Neuron (in vitro differentiated cells): ENCODE results near the gene TMEM54.

Source experiments
- H2AFZ ChIP-seq: one replicate; pipeline ENCODE4 v1.6.1; 2013; ENCODE audit warnings: low read depth, mild to moderate bottlenecking, inconsistent platforms, low read length, moderate library complexity
- H3K27me3 ChIP-seq: one replicate; pipeline ENCODE4 v1.6.1; 2013; ENCODE audit warnings: low read length; ENCODE audit not compliant: insufficient read depth
- H3K36me3 ChIP-seq: one replicate; pipeline ENCODE4 v1.6.1; 2013; ENCODE audit warnings: low read length; ENCODE audit not compliant: insufficient read depth
- H3K4me1 ChIP-seq: one replicate; pipeline ENCODE4 v1.6.1; 2013; ENCODE audit warnings: low read length; ENCODE audit not compliant: insufficient read depth
- H3K4me3 ChIP-seq: 2 replicates; pipeline ENCODE4 v1.5.1; 2013; ENCODE audit warnings: mild to moderate bottlenecking, low read length, moderate library complexity
- H3K9me3 ChIP-seq: one replicate; pipeline ENCODE4 v1.6.1; 2013; ENCODE audit warnings: low read length

TMEM54 gene

GRCh38 chr1:32867671-32868070 is 33.5 kb downstream of the TMEM54 start:
- Histone ChIP-seq H3K36me3 (peaks cover 18% of the 10 kb centered on the region), H3K4me1 (peaks cover 21% of the 10 kb centered on the region), H3K9me3 (no peaks in the 10 kb centered on the region), H2AFZ (no peak overlapping the region), H3K4me3 (no peak overlapping the region), H3K27me3 (no peaks in the 10 kb centered on the region)

DNA sequence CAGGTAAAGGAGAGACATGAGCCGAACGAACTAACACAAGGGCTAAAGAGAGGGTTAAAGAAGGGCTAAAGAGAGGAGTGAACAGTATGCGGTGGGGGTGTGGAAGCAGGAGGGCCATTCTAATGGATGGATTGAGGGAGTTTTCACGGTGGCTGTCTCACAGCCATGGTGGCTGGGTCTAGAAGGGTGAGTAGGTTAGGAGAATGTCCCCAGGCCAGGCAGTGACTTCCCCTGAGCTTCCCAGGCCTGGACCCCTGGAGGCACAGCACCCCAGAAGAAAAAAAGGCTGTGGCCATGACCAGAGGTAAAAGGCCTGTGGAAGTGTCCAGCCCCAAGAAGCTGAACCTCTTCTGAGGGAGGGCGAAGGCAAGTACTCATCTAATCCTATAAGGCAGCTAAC is 34.0 kb downstream of the TMEM54 start:
- Histone ChIP-seq H3K27me3 (no peaks in the 10 kb centered on the region), H3K9me3 (no peaks in the 10 kb centered on the region), H3K4me1 (peaks cover 19% of the 10 kb centered on the region), H3K36me3 (peaks cover 23% of the 10 kb centered on the region), H2AFZ (no peak overlapping the region), H3K4me3 (no peak overlapping the region)

DNA sequence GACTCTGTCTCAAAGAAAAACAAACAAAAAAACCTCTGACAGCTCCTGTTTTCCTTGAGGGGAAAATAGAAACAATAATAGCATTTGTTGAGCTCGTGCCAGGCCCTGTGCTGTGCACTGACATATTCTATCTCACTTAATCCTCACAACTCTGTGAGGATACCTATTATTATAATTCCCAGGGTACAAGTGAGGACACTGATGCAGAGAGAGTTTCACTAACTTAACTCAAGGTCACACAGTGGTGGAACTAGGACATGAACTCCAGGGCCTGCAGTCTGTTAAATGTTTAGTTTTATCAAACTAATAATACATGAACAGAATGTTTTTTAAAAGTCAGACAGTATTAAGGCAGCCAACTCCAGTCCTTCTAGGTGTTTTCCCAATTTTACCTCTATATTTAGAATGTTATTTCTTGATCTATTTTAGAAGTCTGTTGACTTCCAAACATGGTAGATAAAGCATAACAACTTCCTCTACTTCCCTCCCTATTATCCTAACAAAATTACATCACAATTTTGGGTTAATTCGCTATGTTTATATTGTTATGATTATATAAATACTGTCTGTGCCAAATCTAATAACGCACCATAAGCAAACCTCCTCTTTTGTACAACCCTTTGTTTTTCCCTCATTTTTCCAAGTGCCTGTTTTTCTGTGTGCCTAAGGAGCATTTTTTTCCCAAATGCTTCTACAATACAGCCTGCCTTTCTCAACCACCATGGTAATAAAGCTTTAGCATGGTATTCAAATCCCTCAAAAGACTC is 35.4 kb downstream of the TMEM54 start:
- Histone ChIP-seq H3K36me3 (peaks cover 30% of the 10 kb centered on the region), H3K9me3 (no peaks in the 10 kb centered on the region), H2AFZ (no peak overlapping the region), H3K4me3 (no peak overlapping the region), H3K4me1 (peaks cover 9% of the 10 kb centered on the region), H3K27me3 (no peaks in the 10 kb centered on the region)

DNA sequence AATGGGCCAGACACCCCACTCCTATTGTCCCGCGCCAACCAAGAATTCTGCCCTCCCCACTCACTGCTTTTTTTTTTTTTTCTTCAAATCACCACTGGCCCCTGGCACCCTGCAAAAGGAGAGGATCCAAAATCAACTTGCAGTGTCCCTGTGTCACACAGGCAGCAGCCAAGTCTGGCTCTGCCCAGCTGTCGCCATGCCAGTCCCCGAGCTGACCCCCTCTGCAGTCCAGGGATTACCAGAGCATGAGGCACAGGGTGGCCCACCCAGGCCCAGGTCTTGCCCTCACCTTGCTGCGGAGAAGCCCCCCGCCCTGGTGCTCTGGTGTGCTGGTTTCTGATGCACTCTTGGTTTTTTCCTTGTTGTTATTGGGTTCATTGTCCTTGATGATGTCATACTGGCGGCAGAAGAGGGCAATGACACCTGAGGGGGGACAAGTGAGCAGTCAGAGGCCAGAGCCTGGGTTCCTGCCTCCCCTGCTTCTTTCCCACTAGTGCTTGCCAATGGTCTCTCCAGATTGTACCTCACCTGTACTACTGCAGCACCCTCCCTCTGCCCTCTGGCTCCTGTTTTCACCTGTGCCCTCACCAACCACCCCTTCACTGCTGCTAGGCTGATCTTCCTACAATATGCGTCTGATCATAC is 36.7 kb downstream of the TMEM54 start:
- peaks cover 31% of the 10 kb centered on the region for H3K36me3 ChIP-seq
- H2AFZ ChIP-seq, result no peak overlapping the region
- H3K27me3 ChIP-seq, result no peaks in the 10 kb centered on the region
- no peak overlapping the region for H3K4me3 ChIP-seq
- no peaks in the 10 kb centered on the region for H3K9me3 ChIP-seq
- H3K4me1 ChIP-seq, result no peaks in the 10 kb centered on the region

GRCh38 chr1:32863881-32864245 is 37.3 kb downstream of the TMEM54 start:
- H3K4me3 ChIP-seq, result no peak overlapping the region
- H3K27me3 ChIP-seq, result no peaks in the 10 kb centered on the region
- H3K36me3 ChIP-seq, result peaks cover 31% of the 10 kb centered on the region
- H3K4me1 ChIP-seq, result no peaks in the 10 kb centered on the region
- no peaks in the 10 kb centered on the region for H3K9me3 ChIP-seq
- H2AFZ ChIP-seq, result no peak overlapping the region

- Histone ChIP-seq H3K4me1 (no peaks in the 10 kb centered on the region), H3K4me3 (no peak overlapping the region), H3K36me3 (peaks cover 31% of the 10 kb centered on the region), H2AFZ (no peak overlapping the region), H3K27me3 (no peaks in the 10 kb centered on the region), H3K9me3 (no peaks in the 10 kb centered on the region)
Observed at GRCh38 chr1:32863218-32863880, 37.8 kb downstream of the TMEM54 start.

DNA sequence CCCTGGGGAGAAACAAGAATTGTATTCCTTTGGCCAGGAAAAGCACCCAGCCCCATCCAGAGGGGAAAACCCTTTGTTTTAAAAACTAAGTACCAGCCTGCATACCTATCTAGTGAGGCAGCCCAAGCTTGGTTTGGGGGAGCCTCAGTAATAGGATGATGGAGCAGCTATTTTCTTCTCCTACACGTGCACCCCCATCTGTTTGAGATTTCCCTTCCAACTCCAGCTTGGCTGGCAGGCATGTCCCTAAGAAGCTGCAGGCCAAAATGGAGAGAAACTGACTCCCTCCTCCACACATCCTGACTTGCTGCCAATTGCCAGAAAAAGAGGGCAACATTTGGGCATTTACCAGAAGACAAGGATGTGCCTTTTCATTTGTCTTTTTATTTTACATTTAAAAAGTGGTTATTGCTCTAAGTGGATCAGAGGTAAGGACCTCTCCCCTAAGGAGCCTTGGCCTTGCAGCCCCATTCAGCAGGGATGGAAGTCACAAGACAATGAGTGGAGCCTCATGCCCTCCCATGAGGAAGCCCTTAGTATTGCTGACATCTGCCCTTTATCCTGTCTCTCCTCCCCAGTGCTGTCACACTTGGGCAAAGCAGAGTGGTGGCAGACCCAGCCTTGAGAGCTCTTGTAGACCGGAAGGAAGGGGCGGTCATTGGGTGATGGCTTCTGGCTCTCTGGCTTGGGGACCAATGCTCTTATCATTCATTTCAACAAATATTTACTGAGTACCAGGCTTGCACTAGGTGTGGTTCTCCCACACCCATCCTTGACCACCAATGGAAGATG is 39.1 kb downstream of the TMEM54 start:
- Histone ChIP-seq H3K27me3 (no peaks in the 10 kb centered on the region), H3K4me3 (no peak overlapping the region), H3K4me1 (no peaks in the 10 kb centered on the region), H3K9me3 (no peaks in the 10 kb centered on the region), H2AFZ (no peak overlapping the region), H3K36me3 (peaks cover 36% of the 10 kb centered on the region)

GRCh38 chr1:32860566-32860965 is 40.6 kb downstream of the TMEM54 start:
- Histone ChIP-seq H3K36me3 (peaks cover 50% of the 10 kb centered on the region), H3K27me3 (no peaks in the 10 kb centered on the region), H3K4me3 (no peak overlapping the region), H3K9me3 (no peaks in the 10 kb centered on the region), H2AFZ (no peak overlapping the region), H3K4me1 (no peaks in the 10 kb centered on the region)

DNA sequence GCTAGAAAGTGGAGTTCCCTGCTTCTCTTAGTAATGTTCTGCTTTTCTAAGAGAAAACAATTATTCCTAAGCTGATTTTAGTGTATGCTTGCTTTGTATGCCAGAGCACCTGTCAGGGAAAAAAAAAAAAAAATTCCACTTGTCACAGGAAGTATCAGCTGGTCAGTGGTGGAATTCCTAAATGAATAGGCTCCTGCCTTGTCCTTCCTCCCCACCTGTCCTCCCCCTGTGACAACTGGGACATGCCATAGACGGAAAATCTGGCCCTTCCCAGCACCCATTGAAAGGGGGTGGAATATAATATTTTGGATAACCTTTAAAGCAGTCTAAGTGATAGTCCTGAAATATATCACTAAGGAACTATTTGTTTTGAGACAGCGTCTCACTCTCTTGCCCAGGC is 41.3 kb downstream of the TMEM54 start:
- Histone ChIP-seq H3K36me3 (peaks cover 57% of the 10 kb centered on the region), H3K27me3 (no peaks in the 10 kb centered on the region), H3K9me3 (no peaks in the 10 kb centered on the region), H3K4me1 (no peaks in the 10 kb centered on the region), H2AFZ (no peak overlapping the region), H3K4me3 (no peak overlapping the region)

DNA sequence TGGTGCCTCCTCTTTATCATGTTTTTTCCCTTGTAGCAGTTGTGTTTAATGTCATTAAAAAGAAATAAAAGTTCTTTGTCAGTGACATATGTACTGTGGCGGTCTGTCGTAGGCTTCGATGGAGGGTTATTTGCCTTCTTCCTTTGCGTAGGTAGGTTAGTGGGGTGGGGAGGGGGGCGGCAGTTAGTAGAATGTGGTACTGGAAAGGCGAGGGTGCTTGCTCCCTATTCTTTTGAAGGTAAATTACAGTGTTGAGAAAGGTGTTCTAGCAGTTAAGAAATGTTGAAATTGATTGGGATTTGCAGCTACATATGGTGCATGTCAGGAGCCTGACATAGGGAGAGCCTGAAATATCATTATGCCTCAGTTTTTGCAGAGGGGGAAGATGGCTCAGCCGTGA is 42.4 kb downstream of the TMEM54 start:
- H3K4me1 ChIP-seq, result no peaks in the 10 kb centered on the region
- H3K27me3 ChIP-seq, result no peaks in the 10 kb centered on the region
- H3K36me3 ChIP-seq, result peaks cover 56% of the 10 kb centered on the region
- H3K9me3 ChIP-seq, result no peaks in the 10 kb centered on the region
- H2AFZ ChIP-seq, result no peak overlapping the region
- no peak overlapping the region for H3K4me3 ChIP-seq

GRCh38 chr1:32858136-32858535 is 43.1 kb downstream of the TMEM54 start:
- no peaks in the 10 kb centered on the region for H3K9me3 ChIP-seq
- no peaks in the 10 kb centered on the region for H3K27me3 ChIP-seq
- H3K4me3 ChIP-seq, result no peak overlapping the region
- H3K36me3 ChIP-seq, result peaks cover 55% of the 10 kb centered on the region
- no peaks in the 10 kb centered on the region for H3K4me1 ChIP-seq
- no peak overlapping the region for H2AFZ ChIP-seq

DNA sequence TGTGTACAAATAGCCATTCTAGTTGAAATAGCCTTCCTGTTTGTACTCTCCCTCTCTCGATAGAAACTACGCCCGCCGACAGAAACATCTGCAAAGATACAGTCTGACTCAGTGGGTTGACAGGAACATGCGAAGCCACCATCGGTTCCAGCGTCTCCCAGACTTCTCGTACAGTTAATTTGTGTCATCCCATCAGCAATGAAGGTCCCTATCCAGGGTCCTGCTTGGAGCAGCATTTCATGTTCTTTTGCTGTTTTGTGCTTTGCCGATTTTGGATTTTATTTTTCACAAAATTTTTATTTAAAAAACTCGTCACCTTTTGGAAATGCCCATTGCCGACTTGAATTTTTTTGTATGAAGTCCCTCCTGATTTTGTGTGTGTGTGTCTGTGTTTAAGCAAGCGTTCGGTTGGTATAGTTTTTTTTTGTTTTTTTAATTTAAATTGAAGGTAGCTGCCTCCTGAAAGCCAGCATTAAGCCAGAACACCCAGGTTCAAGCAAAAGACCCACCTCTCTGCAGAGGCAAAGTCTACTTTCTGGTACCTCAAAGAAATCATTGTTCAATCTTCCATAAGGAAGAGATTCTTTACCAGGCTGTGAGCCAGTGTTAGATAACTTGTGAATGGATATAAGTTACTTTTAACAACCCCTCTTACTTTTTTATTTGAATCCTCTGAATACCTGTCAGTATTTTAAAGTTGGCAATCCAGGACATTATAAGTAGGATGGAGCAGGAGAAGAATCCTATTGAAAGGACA is 45.1 kb downstream of the TMEM54 start:
- Histone ChIP-seq H3K9me3 (no peaks in the 10 kb centered on the region), H3K4me1 (no peaks in the 10 kb centered on the region), H3K36me3 (peaks cover 56% of the 10 kb centered on the region), H3K27me3 (no peaks in the 10 kb centered on the region), H2AFZ (no peak overlapping the region), H3K4me3 (no peak overlapping the region)
